H1 (cell line): ENCODE data around the gene PRMT5. TPM values are rescaled to one million over a fixed set of nuclear protein-coding genes. Genes with fewer than 3 reads are reported as not detected.

ENCODE experiments used
- CTCF ChIA-PET: fragments of 300-600 bp; sonication (Branson Sonifier 250); formaldehyde crosslinking; loops from one replicate; lab custom pipeline; 2021; ENCODE audit not compliant: partially characterized antibody; lab: Charles Lee
- POLR2A ChIA-PET: fragments of 300-600 bp; sonication (Branson Sonifier 250); formaldehyde crosslinking; loops from one replicate; lab custom pipeline; 2021; ENCODE audit warnings: inconsistent platforms; ENCODE audit not compliant: partially characterized antibody; lab: Charles Lee
- DNase-seq, 2 experiments: peaks; one replicate each; pipeline versions ENCODE4 v3.0.0 to v3.0.0-alpha.2; 2010 to 2022; ENCODE audit warnings: low spot score in 2 of 2, low read depth in 1 of 2, mixed read lengths in 1 of 2
- FAIRE-seq: peaks from 2 replicates; lab custom pipeline; 2011; peaks lifted over from hg19 to GRCh38; lab: Jason Lieb, UNC
- H2AFZ ChIP-seq: 2 replicates; pipeline ENCODE4 v1.8.1; 2012; ENCODE audit warnings: low read length, inconsistent platforms
- H2AK5ac ChIP-seq: 2 replicates; pipeline ENCODE4 v1.6.1; 2013; ENCODE audit warnings: low read depth, low read length
- H2BK120ac ChIP-seq: replicated peaks from 2 replicates; pipeline ENCODE3; 2013; ENCODE audit warnings: low read depth, low read length, inconsistent platforms
- H2BK12ac ChIP-seq: 2 replicates; pipeline ENCODE4 v1.6.1; 2013; ENCODE audit warnings: low read depth, low read length
- H2BK15ac ChIP-seq: 2 replicates; pipeline ENCODE4 v1.6.1; 2013; ENCODE audit warnings: low read length
- H2BK20ac ChIP-seq: 2 replicates; pipeline ENCODE4 v1.6.1; 2013; ENCODE audit warnings: low read length
- H2BK5ac ChIP-seq: 2 replicates; pipeline ENCODE4 v1.6.1; 2013; ENCODE audit warnings: low read depth, low read length
- H3K14ac ChIP-seq: 2 replicates; pipeline ENCODE4 v1.6.1; 2013; ENCODE audit warnings: inconsistent platforms; ENCODE audit not compliant: insufficient read length
- H3K18ac ChIP-seq: 2 replicates; pipeline ENCODE4 v1.6.1; 2013; ENCODE audit warnings: low read length; ENCODE audit errors: extremely low read depth
- H3K23ac ChIP-seq: 2 replicates; pipeline ENCODE4 v1.6.1; 2013; ENCODE audit warnings: inconsistent platforms; ENCODE audit not compliant: insufficient read length
- H3K23me2 ChIP-seq: 2 replicates; pipeline ENCODE4 v1.6.1; 2013; ENCODE audit warnings: low read depth, low read length
- H3K27ac ChIP-seq: 2 replicates; pipeline ENCODE4 v1.6.1; 2011; ENCODE audit warnings: low read depth, low read length, inconsistent platforms
- H3K27me3 ChIP-seq, 4 experiments: replicated peaks in 1 of 4; 1 replicate in 1 of 4; 2 replicates in 3 of 4; pipeline versions ENCODE4 v1.6.1 to v1.8.1; 2011 to 2013; ENCODE audit warnings: low read length in 3 of 4, mild to moderate bottlenecking in 3 of 4, inconsistent platforms in 2 of 4, mixed read lengths in 2 of 4, moderate library complexity in 1 of 4; ENCODE audit not compliant: control insufficient read depth in 3 of 4, insufficient read depth in 3 of 4; ENCODE audit errors: extremely low read depth in 1 of 4
- H3K36me3 ChIP-seq, 4 experiments: 2 replicates each; pipeline versions ENCODE4 v1.6.1 to v1.8.1; 2011 to 2013; ENCODE audit warnings: mild to moderate bottlenecking in 4 of 4, low read length in 3 of 4, moderate library complexity in 2 of 4, control low read depth in 1 of 4, inconsistent platforms in 1 of 4; ENCODE audit not compliant: insufficient read depth in 4 of 4, control insufficient read depth in 2 of 4
- H3K4ac ChIP-seq: replicated peaks from 2 replicates; pipeline ENCODE3; 2013; ENCODE audit warnings: low read length, low read depth, mixed read lengths, inconsistent platforms; ENCODE audit not compliant: insufficient read length
- H3K4me1 ChIP-seq, 4 experiments: replicated peaks in 1 of 4; 1 replicate in 1 of 4; 2 replicates in 3 of 4; pipeline versions ENCODE4 v1.6.1 to v1.8.1; 2011 to 2013; ENCODE audit warnings: low read length in 3 of 4, inconsistent platforms in 2 of 4, mixed read lengths in 1 of 4; ENCODE audit not compliant: insufficient read depth in 4 of 4, control insufficient read depth in 3 of 4
- H3K4me2 ChIP-seq, 2 experiments: 2 replicates each; pipeline versions ENCODE4 v1.6.1 to v1.8.1; 2011 to 2013; ENCODE audit warnings: low read depth in 2 of 2, low read length in 2 of 2, control low read depth in 1 of 2, inconsistent platforms in 1 of 2, mild to moderate bottlenecking in 1 of 2; ENCODE audit not compliant: insufficient read depth in 1 of 2
- H3K4me3 ChIP-seq, 4 experiments: fragments of 200-600, 300-600 bp in 1 of 4; sonication (generic), shearing (Covaris generic), sonication (Bioruptor Twin) in 1 of 4; 2 replicates each; pipeline versions ENCODE4 v1.5.1 to v1.8.1; 2011 to 2016; ENCODE audit warnings: low read length in 4 of 4, low read depth in 3 of 4, control low read depth in 2 of 4, inconsistent platforms in 2 of 4, mild to moderate bottlenecking in 2 of 4, mixed read lengths in 1 of 4, moderate library complexity in 1 of 4; ENCODE audit not compliant: insufficient read depth in 2 of 4; ENCODE audit errors: extremely low read depth in 1 of 4
- H3K56ac ChIP-seq: replicated peaks from 2 replicates; pipeline ENCODE3; 2013; ENCODE audit warnings: low read depth, mild to moderate bottlenecking, mixed read lengths, low read length, inconsistent platforms; ENCODE audit not compliant: insufficient read length
- H3K79me1 ChIP-seq: 2 replicates; pipeline ENCODE4 v1.6.1; 2013; ENCODE audit warnings: low read depth, low read length, control low read depth
- H3K79me2 ChIP-seq, 2 experiments: 2 replicates each; pipeline versions ENCODE4 v1.6.1 to v1.8.1; 2012 to 2013; ENCODE audit warnings: low read length in 2 of 2, mild to moderate bottlenecking in 2 of 2, inconsistent platforms in 1 of 2; ENCODE audit not compliant: insufficient read depth in 2 of 2, control insufficient read depth in 1 of 2
- H3K9ac ChIP-seq, 4 experiments: replicated peaks in 1 of 4; 1 replicate in 1 of 4; 2 replicates in 3 of 4; pipeline versions ENCODE4 v1.6.1 to v1.8.1; 2011 to 2013; ENCODE audit warnings: low read depth in 3 of 4, low read length in 3 of 4, control low read depth in 2 of 4, mild to moderate bottlenecking in 2 of 4, moderate library complexity in 2 of 4, inconsistent platforms in 1 of 4; ENCODE audit errors: extremely low read depth in 1 of 4
- H3K9me3 ChIP-seq, 2 experiments: 2 replicates each; pipeline versions ENCODE4 v1.6.1 to v1.8.1; 2012 to 2013; ENCODE audit warnings: mild to moderate bottlenecking in 2 of 2, moderate library complexity in 2 of 2, control low read depth in 1 of 2, inconsistent platforms in 1 of 2, low read depth in 1 of 2, low read length in 1 of 2, mixed read lengths in 1 of 2; ENCODE audit not compliant: insufficient read depth in 2 of 2
- H4K20me1 ChIP-seq, 2 experiments: replicated peaks in 1 of 2; 2 replicates each; pipeline versions ENCODE3 to v1.8.1; 2011 to 2013; ENCODE audit warnings: inconsistent platforms in 2 of 2, low read length in 2 of 2, mild to moderate bottlenecking in 1 of 2; ENCODE audit not compliant: insufficient read depth in 2 of 2, control insufficient read depth in 1 of 2
- H4K5ac ChIP-seq: 2 replicates; pipeline ENCODE4 v1.6.1; 2013; ENCODE audit warnings: low read length, low read depth, mixed read lengths, inconsistent platforms; ENCODE audit not compliant: insufficient read length
- H4K8ac ChIP-seq: 2 replicates; pipeline ENCODE4 v1.8.0; 2013; ENCODE audit warnings: mild to moderate bottlenecking, moderate library complexity, low read length, inconsistent platforms; ENCODE audit not compliant: insufficient read depth; ENCODE audit errors: extremely low read depth
- H4K91ac ChIP-seq: replicated peaks from 2 replicates; pipeline ENCODE3; 2013; ENCODE audit warnings: low read length, mixed read lengths, inconsistent platforms; ENCODE audit not compliant: insufficient read length
- CBX5 ChIP-seq: fragments of 300-800, 300-1000 bp; sonication (generic); IDR thresholded peaks from 2 replicates; pipeline ENCODE4 v1.7.1; 2016; ENCODE audit warnings: antibody characterized with exemption, low read length, low read depth
- CEBPB ChIP-seq: IDR thresholded peaks from 2 replicates; pipeline ENCODE4 v1.6.1; 2012; ENCODE audit warnings: low read depth, low read length
- CHD1 ChIP-seq: IDR thresholded peaks from 2 replicates; pipeline ENCODE4 v1.6.1; 2012; ENCODE audit warnings: low read depth, low read length, improper control_type of control experiment
- HDAC2 ChIP-seq, 2 experiments: fragments of 300-600 bp in 1 of 2; sonication (generic) in 1 of 2; IDR thresholded peaks; 2 replicates each; pipeline ENCODE4 v1.6.1; 2011 to 2012; ENCODE audit warnings: low read depth in 2 of 2, low read length in 2 of 2, mild to moderate bottlenecking in 2 of 2, moderate library complexity in 2 of 2, borderline replicate concordance in 1 of 2, inconsistent platforms in 1 of 2
- JUN ChIP-seq: IDR thresholded peaks from 2 replicates; pipeline ENCODE4 v1.6.1; 2011; ENCODE audit warnings: low read depth, mild to moderate bottlenecking, improper control_type of control experiment, low read length
- POU5F1 ChIP-seq: IDR thresholded peaks from 2 replicates; pipeline ENCODE4 v1.6.1; 2011; ENCODE audit warnings: low read depth, mild to moderate bottlenecking, low read length, moderate library complexity
- SIN3A ChIP-seq, 2 experiments: IDR thresholded peaks in 1 of 2; conservative IDR thresholded peaks in 1 of 2; 2 replicates each; pipeline ENCODE4 v1.6.1; 2011 to 2012; ENCODE audit warnings: low read length in 2 of 2, improper control_type of control experiment in 1 of 2, low read depth in 1 of 2, mild to moderate bottlenecking in 1 of 2
- TCF12 ChIP-seq: IDR thresholded peaks from 2 replicates; pipeline ENCODE4 v1.6.1; 2011; ENCODE audit warnings: low read depth, mild to moderate bottlenecking, low read length
- ZNF274 ChIP-seq: IDR thresholded peaks from 2 replicates; pipeline ENCODE4 v1.7.0; 2012; ENCODE audit warnings: low read length, borderline replicate concordance; ENCODE audit errors: extremely low read depth
- WGBS, 2 experiments: shearing (Covaris generic) in 1 of 2; methylation state at CpG; one replicate each; pipeline versions ENCODE4 v1.1.6 to v1.1.7; 2013 to 2015; ENCODE audit warnings: low lambda C conversion rate in 2 of 2, mixed read lengths in 2 of 2, inconsistent platforms in 1 of 2, low coverage in 1 of 2, missing lambda C conversion rate in 1 of 2; ENCODE audit not compliant: insufficient replicate concordance in 2 of 2, insufficient coverage in 1 of 2, insufficient read length in 1 of 2; ENCODE audit errors: extremely low coverage in 1 of 2, missing lambda C conversion rate in 1 of 2; 5-methylcytosine and 5-hydroxymethylcytosine counted together
- polyA plus RNA-seq, 7 experiments: library from polyadenylated mRNA; depleted of rRNA in 3 of 7; stranded (reverse) in 5 of 7; unstranded in 2 of 7; fragments of >200 nt in 5 of 7; fragments of 200-250 nt in 2 of 7; gene quantifications; 1 replicate in 5 of 7; 2 replicates in 1 of 7; 4 replicates in 1 of 7; pipeline versions ENCODE4 v1.2.1 to v1.2.3, GENCODE V29; 2011 to 2013; ENCODE audit warnings: missing spikeins in 2 of 7, mixed read lengths in 2 of 7
- total RNA-seq: library from RNA; stranded (reverse); fragmentation: NEBNext Ultra II Directional; extraction: Animal tissue kit (Norgen Biotek cat#: 25700); gene quantifications from 2 replicates; pipeline ENCODE4 v1.2.1, GENCODE V29; 2021
- TF ChIP-seq, protein P1 (sequence below): IDR thresholded peaks from 2 replicates; pipeline ENCODE4 v1.6.1; 2012; ENCODE audit warnings: inconsistent platforms

The PRMT5 gene
- total and polyA plus RNA-seq, 2 of the 8 experiments (the other 6 are each of a cell fraction or from before 2014, with no cell fraction given) = 171 to 402 TPM

DNA sequence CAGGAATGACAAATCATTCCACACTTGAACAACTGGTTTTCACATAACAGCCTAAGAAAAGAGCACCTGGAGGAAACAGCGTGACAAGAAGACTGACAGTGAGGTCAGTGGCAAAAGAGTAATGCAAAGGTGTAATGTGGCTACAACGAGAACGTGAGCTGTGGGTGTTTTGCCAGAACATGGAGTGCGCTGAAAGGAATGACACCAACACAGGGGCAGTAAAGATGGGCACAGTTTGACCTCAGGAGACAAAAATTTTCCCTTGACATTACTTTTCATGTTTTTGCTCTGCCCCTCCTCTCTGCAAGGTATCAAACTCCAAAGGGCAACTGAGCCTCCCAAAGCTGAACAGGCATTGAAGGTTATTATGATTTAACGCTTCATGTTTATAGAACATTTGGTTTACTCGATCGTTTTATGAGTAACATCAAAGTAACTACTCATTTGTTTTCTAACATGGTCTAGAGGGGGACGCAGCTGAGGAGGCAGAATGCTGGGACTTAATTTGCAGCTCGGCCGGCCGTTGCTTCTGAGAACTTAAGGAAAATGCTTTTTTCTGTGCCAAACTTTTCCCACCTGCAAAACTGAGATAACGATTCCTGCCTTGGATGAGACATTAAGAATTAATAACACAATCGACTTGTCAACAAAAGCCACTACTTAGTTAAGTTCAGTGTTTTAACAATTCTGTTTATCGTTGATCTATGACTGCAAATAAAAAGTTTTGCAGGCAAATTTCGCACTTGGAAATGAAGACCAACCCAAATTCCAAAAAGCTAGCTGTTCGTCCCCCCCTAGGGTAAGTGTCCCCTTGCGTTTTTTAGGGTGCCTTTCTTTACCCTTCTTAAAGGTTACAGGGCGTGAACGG lies 26.8 kb upstream of the PRMT5 start:
- Histone ChIP-seq H3K4me3 (peak overlapping the region; percentile 71 to 88 (median 84)), H3K27me3 (no peaks in the 10 kb centered on the region), H2AFZ (peak overlapping the region; percentile 77), H2BK20ac (no peak overlapping the region), H3K23me2 (peaks cover 5% of the 10 kb centered on the region), H3K4me1 (peaks cover 2 to 4% (median 2%) of the 10 kb centered on the region in 4 experiments; a peak in 5 of 7 replicates), H2BK12ac (no peak overlapping the region; the same call in 1 of the 2 replicates), H4K91ac (no peak overlapping the region), H3K27ac (0 out of 2 replicates have a peak overlapping the region, but pooled peaks have one; percentile 89), H2BK120ac (no peak overlapping the region), H3K4me2 (peak overlapping the region; percentile 83 to 84), H4K8ac (no peak overlapping the region; the same call in 1 of the 2 replicates), H2BK5ac (no peak overlapping the region), H3K36me3 (peaks cover 0 to 27% (median 4%) of the 10 kb centered on the region in 4 experiments; a peak in 5 of 8 replicates), H3K79me2 (0 out of 4 replicates have a peak, but pooled peaks cover 0 to 4% of the 10 kb centered on the region in 2 experiments), H2BK15ac (no peak overlapping the region), H4K5ac (no peak overlapping the region), H4K20me1 (no peaks in the 10 kb centered on the region), H3K4ac (no peak overlapping the region), H3K9ac (peak overlapping the region; percentile 82 to 94 (median 91)), H3K23ac (no peak overlapping the region), H3K14ac (no peak overlapping the region), H3K56ac (no peak overlapping the region), H3K9me3 (no peaks in the 10 kb centered on the region), H3K18ac (no peak overlapping the region), H2AK5ac (no peak overlapping the region), H3K79me1 (no peaks in the 10 kb centered on the region)
- POLR2A ChIA-PET = interaction anchor here (0.5 to 11.4 kb wide), 20 partner anchors 10 to 358 kb away, joined by 3 to 115 read pairs (median 4); partner anchors contain the start of genes ABHD4, AJUBA, OXA1L and PRMT5
- no peak for FAIRE-seq
- no peak for DNase-seq
- 46% methylated on average over 19 of the region's 19 CpGs; no CpG with 5 or more reads in 1 of the 2 experiments for WGBS, 2 experiments
- CTCF ChIA-PET = interaction anchor here (0.6 to 5.4 kb wide), 15 partner anchors 8 to 485 kb away, joined by 3 to 43 read pairs (median 5); partner anchors contain the start of gene PRMT5
- no peak for TF ChIP-seq HDAC2 (IDR thresholded peaks at IDR 0.05; ENCODE audit: borderline replicate concordance in 1 of 2, low read depth in 2 of 2, low read length in 2 of 2)
- TF ChIP-seq, protein P1, sequence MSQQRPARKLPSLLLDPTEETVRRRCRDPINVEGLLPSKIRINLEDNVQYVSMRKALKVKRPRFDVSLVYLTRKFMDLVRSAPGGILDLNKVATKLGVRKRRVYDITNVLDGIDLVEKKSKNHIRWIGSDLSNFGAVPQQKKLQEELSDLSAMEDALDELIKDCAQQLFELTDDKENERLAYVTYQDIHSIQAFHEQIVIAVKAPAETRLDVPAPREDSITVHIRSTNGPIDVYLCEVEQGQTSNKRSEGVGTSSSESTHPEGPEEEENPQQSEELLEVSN = no peak
- no peak for TF ChIP-seq CBX5
- no peak for TF ChIP-seq JUN
- no peak for TF ChIP-seq POU5F1
- TF ChIP-seq SIN3A (conservative IDR thresholded peaks at IDR 0.05 in 1 of 2, IDR thresholded peaks at IDR 0.05 in 1 of 2; ENCODE audit: low read depth in 1 of 2, low read length in 2 of 2) = no peak; a peak in 1 of 4 replicates
- TF ChIP-seq TCF12 = no peak
- TF ChIP-seq CEBPB = no peak
- no peak for TF ChIP-seq CHD1
- no peak for TF ChIP-seq ZNF274
